Germinal center (tissue), 1 donor: ENCODE results near the gene DRD2.

Experiments used
- DNase-seq: peaks from one replicate; pipeline ENCODE4 v3.0.0; 2012; ENCODE audit warnings: mixed read lengths, low spot score

The DRD2 gene

DNA sequence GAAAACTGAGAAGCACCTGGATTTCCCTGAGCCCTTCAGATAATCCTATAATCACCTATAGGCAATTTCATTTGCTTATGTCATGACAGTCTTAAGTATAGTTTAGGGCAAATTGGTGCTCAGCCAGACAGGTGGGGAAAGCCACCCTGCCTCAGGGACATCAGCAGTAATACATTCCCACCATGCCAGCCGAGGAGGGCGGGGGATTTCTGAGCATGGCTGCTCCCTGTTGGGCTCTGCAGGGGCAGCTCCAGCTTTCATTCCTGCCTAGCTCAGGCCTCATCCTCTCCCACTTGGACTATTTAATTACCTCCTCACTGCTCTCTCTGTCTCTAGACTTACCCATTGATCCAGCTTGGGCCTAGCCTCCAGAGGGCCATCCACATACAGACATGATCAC, 9.0 kb upstream of the DRD2 start:
- no peak for DNase-seq

DNA sequence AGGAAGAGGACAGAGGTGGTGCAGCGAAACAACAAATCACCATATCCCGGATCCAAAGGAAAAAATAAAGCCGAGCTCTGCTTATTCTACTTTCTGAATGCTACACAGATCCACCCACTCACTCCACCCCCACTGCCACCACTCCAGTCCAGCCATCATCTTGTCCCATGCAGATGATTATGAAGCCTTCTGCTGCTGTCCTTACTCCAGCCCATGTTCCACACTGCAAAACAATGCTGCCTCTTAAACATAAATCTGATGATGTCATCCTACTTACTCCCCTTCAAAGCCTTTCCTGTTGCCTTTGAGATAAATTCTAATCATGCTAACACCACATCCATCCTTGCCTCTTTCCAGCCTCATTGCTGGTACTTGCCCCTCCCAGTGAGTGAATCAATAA, 6.5 kb upstream of the DRD2 start:
- DNase-seq = no peak

DNA sequence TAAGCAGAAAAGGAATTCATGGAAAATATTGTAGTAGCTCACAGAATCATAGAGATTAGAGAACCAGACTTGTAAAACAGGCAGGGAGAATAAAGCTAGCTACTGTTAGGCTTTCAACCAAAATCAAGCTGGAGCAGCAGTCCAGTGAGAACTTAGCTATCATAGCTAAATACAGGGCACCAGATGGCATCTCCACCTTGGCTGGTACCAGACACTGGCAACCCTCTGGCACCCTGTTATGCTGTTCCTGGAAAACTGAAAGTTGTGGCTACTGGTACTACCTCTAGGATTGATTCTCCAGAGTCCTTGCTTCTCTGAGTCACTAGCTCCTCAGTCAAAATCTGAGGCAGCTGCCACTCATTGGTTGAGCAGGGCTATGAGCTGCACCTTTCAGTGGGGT, 6.0 kb upstream of the DRD2 start:
- DNase-seq = no peak

DNA sequence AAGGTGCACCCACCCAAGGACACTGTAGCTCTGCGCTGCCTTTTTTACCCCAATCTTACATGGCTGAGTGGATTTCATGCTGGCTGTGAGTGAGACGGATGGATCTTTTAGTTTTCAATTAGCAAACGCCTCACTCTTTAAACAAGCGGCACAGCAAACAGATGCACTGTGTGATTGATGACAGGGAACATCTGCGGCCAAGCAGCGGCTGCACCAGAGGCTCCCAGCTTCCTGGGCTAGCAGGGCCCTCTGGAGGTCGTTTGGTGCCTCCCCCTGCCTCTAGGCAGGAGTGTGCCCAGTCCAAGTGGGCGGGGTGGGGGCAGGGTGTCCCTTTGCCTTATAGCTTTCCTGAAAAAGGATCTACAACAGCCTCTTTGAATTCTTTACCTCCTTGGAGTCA, 2.1 kb upstream of the DRD2 start:
- DNase-seq = no peak

DNA sequence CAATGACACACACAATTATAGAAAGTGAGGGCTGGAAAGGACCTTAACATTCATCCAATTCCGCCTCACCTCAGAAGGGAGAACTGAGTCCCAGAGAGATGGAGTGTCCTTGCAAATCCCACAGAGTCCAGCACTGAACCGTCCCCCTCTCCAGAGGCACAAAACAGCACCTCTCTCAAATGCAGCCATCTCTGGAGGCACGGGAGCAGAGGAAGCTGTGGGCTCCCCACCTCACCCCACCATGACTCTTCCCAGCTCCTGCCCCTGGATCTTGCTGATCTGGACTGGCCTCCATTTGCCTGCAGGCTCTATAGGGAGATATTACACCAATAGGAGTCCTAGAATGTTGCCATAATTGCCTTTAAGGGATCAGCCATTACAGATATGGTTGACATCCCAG, 1.4 kb upstream of the DRD2 start:
- no peak for DNase-seq

DNA sequence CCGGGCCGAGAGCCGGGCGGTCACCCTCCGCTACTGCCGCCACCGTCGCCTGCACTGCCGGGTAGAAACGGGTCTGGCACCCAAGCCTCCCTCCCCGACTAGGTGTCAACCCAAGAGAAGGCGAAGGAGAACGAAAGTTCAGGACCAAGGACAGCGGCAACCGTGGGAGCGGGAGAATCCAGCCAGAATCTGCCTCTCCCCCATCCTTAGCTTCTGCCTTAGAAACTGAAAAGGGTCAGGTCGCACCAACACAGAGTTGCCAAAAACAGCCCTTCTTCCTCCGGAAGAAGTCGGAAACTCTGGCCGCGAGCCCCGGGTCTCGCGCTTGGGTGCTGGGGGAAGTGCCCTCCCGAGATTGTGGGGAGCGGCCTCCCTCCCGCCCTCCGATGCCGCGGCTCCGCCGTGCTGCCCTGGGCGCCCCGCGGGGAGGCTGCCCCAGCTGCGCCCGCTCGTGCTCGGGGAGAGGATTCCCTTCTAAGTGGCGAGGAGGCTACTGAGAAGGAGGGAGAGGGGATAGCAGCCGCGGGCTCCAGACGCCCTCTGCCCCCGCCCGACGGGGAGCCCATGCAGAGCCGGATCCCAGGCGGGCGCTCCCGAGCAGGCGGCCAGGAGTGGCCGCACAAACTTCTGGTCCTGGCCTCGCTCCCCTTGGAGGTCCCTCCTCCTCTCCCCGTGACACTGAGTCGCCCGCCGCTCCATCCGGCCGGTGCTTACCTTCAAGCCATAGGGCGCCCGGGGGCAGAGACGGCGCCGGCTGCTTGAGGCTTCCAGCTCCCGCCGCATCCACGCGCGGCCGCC, 637 bp downstream of the DRD2 start:
- peak; percentile 18 for DNase-seq

DNA sequence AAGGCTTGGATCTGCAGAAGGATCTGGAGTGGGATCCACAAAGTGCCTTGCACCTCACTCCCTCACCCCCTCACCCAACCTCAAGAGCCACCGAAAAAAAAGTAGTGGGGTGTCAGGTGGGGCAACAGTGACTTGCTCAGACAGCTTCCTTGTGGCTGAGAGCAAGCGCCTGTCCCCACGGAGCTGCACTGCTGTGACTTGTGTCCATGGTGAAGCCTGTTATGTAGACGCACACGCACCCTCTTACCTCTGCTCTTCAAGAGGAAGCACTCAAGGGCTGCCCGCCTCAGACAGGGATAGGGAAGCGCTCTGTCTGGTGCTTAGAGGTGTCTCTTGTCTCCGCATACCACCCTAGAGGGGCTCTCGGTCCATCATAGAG, 1.2 kb downstream of the DRD2 start:
- no peak for DNase-seq

DNA sequence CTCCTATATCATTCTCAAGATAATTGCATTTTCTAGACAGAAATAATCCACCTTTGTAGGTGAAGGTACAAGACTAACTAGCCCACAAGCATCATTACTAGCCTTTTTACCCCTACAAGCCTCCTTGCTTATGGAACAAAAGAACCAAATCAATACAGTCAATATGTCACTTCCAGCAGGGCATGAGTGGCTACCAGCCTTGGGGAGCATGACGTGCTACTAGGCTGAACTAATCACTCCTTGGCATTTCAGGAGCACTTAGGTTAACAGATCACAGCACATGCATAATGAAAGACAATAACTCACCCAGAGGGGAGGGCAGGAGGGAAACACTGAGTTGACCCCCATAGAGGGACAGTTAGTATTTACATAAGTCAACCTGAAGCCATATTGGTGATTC, 2.7 kb downstream of the DRD2 start:
- DNase-seq = no peak

DNA sequence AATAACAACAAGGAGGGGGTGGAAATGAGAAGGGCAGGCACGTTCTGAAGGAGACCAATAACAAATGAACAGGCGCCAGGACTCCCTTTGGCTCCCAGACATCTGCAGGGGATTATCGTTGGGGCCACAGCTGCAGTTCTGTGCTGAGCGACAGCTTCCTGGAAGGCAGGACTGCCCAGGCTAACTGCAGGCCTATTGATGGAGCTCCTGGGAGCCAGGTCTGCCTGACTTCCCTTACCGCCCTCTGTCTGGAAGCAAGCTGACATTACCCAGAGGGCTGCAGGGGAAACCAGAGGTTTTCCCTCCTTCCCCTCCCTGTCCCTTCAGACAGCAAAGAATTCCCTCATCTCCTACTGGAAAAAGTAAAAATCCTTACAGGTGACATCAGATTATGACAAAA, 5.0 kb downstream of the DRD2 start:
- DNase-seq = no peak

DNA sequence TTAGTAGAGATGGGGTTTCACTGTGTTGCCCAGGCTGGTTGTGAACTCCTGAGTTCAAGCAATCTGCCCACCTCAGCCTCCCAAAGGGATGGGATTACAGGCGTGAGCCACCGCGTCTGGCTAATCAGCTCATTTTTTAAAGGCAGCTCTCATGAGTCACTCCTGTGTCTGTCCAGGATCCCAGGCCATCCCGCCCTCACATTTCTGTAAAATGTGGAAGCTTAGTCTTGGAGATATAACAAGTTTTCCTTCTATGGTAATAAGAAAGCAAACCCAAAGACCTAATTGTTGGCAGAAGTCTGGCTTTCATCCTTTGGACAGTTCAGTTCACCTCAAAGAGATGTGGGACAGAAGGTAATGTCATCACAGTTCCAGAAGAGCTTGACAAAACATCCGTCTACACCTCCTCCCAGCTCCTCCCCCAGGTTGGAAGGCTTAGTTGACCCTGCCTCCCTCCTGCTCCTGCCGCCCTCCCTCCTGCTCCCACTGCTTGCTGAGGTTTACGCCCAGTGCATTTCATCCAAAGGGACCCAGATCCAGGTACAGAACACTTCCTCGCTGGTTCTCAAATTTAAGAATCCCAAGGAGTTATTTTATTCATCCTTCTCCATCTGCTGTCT, 6.4 kb downstream of the DRD2 start:
- no peak for DNase-seq

DNA sequence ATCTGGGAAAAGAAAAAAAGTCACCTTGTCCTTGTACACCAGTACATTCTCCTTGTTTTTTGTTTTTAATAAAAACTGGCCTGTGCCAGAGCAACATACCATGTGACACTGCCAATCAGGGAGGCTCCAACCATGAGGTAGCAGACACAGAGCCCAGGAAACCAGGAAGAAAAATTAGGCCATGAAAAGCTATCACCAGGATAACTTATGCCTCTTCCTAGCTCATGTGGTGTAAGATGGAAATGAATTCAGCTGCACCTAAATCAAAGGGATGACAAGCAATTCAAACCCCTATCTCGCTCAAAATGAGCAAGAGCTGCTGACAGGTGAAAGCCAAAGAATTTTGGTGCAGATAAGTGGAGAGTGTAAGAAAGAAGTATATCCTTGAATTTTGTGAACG, 7.7 kb downstream of the DRD2 start:
- no peak for DNase-seq

DNA sequence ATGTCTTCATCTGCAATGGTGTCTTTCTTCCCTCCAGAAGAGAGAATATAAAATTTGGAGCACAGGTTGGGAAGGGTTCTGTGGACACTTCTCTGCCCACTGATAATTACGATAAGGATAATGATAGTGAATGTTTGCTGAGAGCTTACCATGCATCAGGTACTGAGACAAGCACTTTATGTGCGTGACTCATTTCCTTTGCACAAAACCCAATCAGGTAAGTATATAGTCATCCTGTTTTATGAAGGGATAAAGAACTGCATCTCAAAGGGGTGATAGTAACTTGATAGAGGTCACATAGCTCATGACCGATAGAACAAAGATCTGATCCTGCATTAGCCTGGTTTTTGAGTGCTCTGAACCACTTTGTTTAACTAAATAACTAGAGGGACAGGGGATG, 9.4 kb downstream of the DRD2 start:
- no peak for DNase-seq

DNA sequence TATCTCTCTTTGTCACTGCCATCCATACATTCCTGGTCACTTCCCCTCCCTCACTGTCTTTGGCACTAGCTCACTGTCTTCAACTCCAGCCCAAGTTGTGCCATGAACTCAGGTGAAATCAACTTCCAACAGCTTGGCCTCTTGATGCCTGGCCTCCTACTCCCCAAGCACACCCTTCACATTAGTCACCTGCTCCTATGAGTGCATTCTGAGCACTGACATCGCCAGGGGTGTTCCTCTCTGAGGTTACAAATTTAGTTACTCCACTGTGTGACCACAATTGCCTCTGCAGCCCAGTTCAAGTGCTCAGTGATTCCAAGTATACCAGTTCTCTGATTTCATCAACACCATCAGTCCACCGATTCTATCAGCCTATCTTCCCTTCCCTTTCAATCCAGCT, 10.8 kb downstream of the DRD2 start:
- DNase-seq = no peak

DNA sequence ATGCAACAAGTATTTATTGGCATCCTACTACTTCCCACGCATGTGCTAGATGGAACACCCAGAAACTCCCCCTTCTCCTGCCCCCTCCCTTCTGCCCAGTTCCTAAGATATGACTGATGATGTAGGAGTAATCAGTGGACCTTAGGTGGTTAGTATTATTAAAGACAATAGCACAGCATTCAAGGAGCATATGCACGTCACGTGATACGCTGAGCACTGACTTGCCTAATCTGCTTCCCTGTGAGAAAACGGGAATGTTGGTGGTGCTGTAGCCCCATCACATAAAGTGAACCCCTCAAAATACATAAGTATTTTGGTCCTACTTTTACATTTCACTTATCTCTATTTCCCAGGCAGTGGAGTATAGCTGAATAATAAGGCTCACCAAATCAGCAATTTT, 12.4 kb downstream of the DRD2 start:
- no peak for DNase-seq

DNA sequence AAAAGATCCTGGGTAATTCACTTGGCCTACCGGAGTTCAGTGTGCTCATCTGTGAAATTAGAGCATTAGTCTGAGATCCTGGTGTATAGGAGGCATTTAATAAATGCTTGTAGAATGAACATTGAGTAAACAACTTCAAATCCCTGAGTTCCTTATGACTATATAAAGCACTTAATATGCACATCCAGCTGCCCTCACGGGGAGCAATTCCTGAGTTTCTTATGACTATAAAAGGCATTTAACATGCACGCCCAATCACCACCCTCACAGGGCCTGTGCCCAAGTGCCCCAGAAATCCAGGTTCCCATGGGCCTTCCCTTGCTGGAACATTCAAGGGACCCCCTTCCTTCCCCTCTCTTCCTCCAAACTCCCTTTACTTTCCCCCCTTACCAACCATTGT, 13.6 kb downstream of the DRD2 start:
- no peak for DNase-seq

DNA sequence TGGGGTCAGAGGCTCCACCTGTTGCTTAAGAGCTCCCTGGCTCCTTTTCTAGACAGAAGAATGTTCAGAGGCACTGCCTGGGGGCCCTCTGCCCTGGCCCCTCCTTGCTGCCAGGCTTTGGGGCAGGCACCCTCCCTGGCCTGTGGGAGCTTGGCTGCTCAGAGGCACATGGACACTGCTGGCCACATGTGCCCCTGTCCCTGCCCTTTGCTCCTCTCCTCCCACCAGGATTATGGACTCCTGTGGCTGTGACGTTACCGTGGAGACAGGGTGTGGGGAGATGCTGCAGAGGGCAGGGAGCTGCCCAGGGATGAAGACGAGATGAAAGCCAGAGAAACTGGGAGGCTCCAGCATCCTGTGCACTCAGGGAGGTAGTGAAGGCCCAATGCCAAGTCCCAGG, 14.7 kb downstream of the DRD2 start:
- DNase-seq = no peak

DNA sequence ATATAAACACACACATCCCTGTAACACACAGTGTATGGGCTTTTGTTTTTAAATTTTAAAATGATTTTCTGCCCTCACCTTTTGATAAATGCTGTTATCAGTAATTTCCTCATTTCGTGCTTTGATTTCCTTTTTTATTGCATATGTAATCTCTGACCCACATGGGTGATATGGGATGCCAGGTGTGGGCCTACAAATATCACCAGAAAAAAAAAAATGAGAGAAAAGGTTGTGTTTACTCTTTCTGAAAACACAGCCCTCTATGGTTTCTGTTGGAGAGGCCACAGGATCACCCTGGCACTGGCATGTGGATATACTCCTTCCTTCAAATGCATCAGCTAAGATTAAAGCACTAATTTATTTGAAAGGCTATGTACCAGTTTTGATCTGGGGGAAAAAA, 17.0 kb downstream of the DRD2 start:
- no peak for DNase-seq

DNA sequence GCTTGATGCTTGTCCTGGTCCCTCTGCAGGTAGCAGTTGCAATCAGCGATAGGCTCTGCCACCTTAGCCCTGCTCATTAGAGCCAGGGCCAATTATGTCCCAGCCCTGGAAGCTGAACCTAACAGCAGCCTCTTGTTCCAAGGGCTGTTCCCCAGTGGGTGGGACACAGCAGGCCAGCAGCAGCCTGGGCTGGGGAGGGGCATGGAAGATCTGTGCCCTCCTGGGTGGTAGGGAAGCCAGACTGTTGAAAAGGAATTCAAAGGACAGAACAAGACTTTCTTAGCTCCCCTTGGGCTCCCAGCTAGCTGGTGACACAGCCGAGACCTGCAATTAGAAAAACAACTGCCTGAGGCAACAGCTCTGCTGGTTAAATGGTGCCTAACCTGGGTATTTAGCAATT, 17.4 kb downstream of the DRD2 start:
- DNase-seq = no peak

DNA sequence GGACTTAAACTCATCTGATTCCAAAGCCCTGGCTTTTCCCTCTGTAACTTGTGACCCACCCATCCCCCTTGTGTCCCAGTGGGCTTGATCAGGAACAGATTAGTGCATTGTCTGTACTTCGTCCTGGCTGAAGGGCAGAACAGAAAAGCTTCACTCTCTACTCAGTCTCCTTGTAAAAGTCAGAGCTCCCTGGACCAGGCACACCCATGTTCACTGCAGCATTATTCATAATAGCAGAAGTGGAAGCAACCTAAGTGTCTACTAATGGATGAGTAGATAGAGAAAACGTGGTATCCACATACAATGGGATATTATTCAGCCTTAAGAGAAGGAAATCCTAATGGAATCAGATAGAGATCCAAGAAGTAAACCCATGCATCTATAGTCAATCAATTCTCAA, 20.7 kb downstream of the DRD2 start:
- no peak for DNase-seq

DNA sequence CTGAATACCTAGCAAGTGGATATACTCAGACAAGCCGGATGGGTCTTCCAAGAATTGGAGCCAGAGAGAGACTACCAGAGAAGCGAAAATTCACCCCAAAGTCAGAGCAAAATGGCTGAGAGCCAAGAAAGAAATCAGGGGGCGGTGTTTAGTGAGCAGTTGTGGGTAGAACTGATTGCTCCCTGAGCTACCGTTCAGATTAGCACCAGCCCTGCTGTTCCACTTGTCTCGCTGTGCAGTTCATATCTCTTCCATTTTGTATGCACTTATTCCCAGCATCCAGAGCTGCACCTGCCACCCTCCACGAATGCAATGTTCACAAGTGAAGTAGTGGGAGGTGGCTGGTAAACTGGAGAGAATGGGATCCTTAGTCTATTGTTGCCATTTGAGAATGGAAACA, 25.5 kb downstream of the DRD2 start:
- DNase-seq = no peak

DNA sequence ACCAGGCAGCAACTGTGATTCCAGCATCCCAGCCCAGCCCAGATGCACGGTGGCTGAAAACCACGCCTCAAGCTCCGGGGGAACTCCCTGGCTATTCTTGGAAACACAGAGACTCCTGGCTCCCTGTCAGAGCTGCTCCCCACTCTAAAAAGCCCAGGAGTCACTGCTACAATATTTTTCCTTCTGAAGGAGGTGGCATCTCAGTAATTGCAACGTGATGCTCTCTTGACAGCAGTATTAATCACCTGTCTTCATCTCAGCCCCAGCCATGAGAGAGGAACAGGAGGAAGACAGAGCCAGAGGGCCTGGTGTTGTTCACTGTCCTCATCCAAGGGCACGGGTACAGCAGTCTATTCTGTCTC, 26.9 kb downstream of the DRD2 start:
- no peak for DNase-seq

DNA sequence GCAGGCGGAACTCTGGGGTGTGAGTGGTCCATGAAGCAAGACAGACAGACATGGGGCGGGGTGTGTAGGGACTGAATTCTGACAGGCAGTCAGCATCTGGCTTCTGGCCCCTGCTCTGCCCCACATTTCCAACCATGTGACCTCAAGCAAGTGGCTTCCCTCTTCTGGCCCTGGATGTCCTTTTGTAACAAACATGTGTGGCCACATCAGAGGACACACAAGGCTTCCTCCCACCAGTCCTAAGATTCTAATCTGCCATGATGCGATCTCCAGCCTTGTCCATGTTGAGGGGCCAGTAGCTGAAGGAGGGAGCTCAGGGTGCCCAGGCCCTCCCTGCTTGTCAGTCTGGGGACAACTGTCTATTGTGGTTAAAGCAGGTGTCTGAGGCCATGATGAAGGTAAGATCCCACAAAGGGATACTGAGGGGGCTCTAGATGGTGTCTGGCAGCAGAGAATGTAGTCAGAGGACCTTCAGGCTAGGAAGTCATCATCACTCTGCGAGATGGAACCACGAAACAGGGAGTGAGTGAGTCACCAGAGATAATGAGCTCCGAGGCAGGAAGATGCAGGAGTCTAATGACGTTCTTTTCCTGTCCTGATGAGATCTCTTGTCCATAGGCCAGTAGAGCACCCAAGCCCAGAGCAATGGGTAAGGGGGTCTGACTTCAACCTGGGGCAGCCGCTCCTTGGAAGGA, 27.4 kb downstream of the DRD2 start:
- DNase-seq = no peak

DNA sequence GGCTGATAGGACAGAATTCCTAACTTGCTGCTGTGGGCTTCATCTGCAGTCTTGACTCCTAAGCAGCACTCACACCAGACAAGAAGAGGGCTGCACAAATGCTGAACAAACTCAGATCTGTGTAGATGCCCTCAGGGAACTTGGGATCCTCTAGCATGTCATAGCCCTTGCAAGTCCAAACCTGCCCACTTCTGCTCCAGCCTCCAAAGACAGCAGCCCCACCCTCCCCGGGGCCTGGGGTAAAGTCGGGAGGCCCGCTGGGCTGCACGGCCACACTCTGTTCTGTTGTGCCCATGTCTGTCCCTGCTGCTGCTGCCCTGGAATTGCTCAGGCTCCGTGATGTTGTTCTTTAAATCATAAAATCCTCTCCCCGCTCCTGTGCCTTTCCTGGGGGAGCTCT, 28.3 kb downstream of the DRD2 start:
- DNase-seq = no peak

DNA sequence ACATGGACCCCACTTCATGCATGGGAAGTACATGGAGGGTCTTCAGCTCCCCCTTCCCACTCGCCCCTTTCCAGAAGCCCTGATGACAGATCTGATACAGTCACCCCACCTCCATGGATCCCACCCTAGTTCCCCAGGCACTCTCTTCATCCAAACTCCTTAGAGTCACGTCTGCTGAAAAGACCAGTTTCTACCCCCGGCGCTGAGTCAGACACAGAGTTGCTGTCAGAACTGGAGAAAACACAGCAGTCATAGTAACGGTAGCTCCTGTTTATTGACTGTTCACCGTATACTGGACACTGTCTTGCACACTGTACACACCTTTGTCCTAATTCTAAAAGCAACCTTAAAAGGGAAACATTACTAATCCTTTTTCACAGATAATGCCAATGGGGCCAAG, 29.1 kb downstream of the DRD2 start:
- DNase-seq = no peak
